ENCODE measurements around the gene IFIH1. TPM values are rescaled to one million over a fixed set of nuclear protein-coding genes. Genes with fewer than 3 reads are reported as not detected.

IFIH1 gene
- total and polyA plus RNA-seq, 10 donors: 13.2 to 53.8 (median 37.8) TPM

DNA sequence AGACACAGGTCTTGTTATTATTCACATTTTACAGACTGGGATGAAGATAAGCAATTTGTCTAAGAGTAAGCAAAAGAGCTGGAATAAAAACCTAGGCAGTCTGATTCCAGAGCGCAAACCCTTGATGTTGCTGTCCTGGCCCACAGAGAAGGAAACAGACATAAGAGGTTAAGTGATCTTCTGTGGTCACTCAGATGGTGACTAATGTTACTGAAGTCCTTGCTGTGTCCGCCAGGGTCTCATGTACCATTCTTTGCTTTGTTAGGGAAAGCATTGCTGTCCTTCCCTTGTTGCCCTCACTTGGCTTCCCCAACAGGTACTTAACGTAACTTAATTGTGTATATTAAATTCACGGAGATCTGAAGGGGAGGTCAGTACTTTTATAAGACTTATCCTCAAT lies 60.3 kb downstream of the IFIH1 start:
- intact Hi-C loops (cut with DNase I; ENCODE audit: low total_unique reads): no loop called here
- 83 to 96% (median 91%) methylated on average over 4 of the region's 4 CpGs for WGBS, 5 donors
- Histone ChIP-seq H3K4me3 (no peak overlapping the region), H3K27ac (no peak overlapping the region), H3K27me3 (replicated peaks in 1 of 7) (no peaks in the 10 kb centered on the region), H3K36me3 (no peaks in the 10 kb centered on the region), H3K4me1 (peaks cover 5 to 22% (median 18%) of the 10 kb centered on the region in 6 donors), H3K9me3 (no peaks in the 10 kb centered on the region)
- TF ChIP-seq POLR2AphosphoS5 (IDR thresholded peaks at IDR 0.05): no peak
- TF ChIP-seq, protein P1, sequence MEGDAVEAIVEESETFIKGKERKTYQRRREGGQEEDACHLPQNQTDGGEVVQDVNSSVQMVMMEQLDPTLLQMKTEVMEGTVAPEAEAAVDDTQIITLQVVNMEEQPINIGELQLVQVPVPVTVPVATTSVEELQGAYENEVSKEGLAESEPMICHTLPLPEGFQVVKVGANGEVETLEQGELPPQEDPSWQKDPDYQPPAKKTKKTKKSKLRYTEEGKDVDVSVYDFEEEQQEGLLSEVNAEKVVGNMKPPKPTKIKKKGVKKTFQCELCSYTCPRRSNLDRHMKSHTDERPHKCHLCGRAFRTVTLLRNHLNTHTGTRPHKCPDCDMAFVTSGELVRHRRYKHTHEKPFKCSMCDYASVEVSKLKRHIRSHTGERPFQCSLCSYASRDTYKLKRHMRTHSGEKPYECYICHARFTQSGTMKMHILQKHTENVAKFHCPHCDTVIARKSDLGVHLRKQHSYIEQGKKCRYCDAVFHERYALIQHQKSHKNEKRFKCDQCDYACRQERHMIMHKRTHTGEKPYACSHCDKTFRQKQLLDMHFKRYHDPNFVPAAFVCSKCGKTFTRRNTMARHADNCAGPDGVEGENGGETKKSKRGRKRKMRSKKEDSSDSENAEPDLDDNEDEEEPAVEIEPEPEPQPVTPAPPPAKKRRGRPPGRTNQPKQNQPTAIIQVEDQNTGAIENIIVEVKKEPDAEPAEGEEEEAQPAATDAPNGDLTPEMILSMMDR (IDR thresholded peaks at IDR 0.05 in 8 of 11, conservative IDR thresholded peaks at IDR 0.05 in 3 of 11): no peak
- no peak for TF ChIP-seq POLR2A (IDR thresholded peaks at IDR 0.05)
- DNase-seq: no peak

DNA sequence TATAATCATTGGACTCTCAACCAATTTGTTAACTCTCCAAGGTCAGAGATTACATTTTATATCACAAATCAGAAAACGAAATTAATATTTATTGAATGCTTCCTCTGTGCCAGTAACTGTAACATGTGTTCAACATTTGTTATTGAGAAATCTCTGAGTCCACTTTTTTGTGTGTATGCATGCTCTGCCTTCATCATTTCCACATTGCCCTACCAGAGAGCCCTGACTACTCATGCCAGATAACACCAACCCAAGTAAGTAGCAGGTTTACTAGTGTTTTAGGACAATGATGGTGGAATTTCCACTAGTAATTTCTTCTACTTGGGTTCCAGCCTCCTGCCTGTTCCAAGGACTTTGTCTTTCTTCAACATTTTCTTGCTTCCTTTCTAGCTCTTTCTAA lies 61.1 kb downstream of the IFIH1 start:
- DNase-seq: no peak
- Histone ChIP-seq H3K27me3 (replicated peaks in 1 of 7) (no peaks in the 10 kb centered on the region), H3K36me3 (no peaks in the 10 kb centered on the region), H3K4me1 (peaks cover 5 to 22% (median 18%) of the 10 kb centered on the region in 6 donors), H3K4me3 (no peak overlapping the region), H3K9me3 (no peaks in the 10 kb centered on the region), H3K27ac (no peak overlapping the region)
- 21 to 75% (median 45%) methylated on average over 1 of the region's 1 CpG for WGBS, 5 donors
- TF ChIP-seq POLR2A (IDR thresholded peaks at IDR 0.05) (no peak), POLR2AphosphoS5 (IDR thresholded peaks at IDR 0.05) (no peak)
- TF ChIP-seq, protein P1 (IDR thresholded peaks at IDR 0.05 in 8 of 11, conservative IDR thresholded peaks at IDR 0.05 in 3 of 11): no peak
- intact Hi-C loops (cut with DNase I; ENCODE audit: low total_unique reads): no loop called here

DNA sequence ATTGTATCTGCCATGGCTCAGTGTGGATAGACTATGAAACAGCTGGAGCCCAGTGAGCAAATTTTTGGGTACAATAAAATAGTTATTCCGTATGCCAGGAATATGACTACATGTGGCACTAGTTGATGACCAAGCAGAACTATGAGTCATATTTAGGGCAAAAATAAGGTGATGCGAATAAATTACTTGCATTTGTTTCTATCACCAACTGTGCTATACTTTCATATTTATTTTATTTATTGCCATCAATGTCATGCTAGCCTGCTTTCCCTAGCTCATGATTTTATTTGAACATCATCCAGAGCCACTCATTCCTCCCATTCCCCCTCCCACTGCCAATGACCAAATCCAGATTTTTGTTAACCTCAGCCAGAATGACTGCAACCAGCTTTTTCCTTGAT lies 61.9 kb downstream of the IFIH1 start:
- WGBS, 5 donors: 83 to 93% (median 91%) methylated on average over 2 of the region's 2 CpGs
- TF ChIP-seq POLR2A (IDR thresholded peaks at IDR 0.05) (no peak), POLR2AphosphoS5 (IDR thresholded peaks at IDR 0.05) (no peak)
- TF ChIP-seq, protein P1 (IDR thresholded peaks at IDR 0.05 in 8 of 11, conservative IDR thresholded peaks at IDR 0.05 in 3 of 11): no peak
- no peak for DNase-seq
- Histone ChIP-seq H3K4me3 (no peak overlapping the region), H3K27me3 (replicated peaks in 1 of 7) (no peaks in the 10 kb centered on the region), H3K27ac (no peak overlapping the region), H3K4me1 (peaks cover 5 to 14% (median 10%) of the 10 kb centered on the region in 6 donors), H3K9me3 (no peaks in the 10 kb centered on the region), H3K36me3 (no peaks in the 10 kb centered on the region)
- intact Hi-C loops (cut with DNase I; ENCODE audit: low total_unique reads): no loop called here

DNA sequence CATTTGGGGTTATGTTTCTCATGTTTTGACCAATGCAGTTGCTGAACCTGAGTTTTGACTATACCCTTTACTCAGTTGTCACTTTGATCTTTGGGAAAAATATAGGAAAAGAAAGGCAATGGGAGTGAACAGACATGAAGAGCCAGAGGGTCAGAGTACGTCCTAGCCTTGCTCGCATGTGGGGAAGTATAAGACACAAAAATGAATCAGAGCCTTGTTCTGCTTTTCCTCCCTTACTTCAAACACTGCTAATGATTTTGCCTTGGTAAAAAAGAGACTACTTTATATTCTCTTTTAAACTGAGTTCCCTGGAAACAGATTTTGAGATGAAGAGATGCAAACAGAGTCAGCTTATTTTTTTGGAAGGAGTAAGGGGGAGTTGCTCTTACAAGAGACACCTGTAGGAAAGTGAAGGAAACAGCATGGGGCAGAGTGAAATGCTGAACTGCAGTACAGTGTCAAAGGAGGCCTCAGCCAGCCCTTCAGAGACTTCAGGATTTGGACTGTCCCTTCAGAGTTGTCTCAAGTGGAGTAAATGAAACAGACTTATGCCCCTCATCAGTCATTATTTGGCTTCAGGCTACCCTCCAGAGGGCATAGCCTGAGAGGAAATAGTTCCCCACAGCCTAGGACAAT lies 64.1 kb downstream of the IFIH1 start:
- no peak overlapping the region for H3K4me3 ChIP-seq
- TF ChIP-seq POLR2AphosphoS5 (IDR thresholded peaks at IDR 0.05) (no peak), POLR2A (IDR thresholded peaks at IDR 0.05) (no peak)
- TF ChIP-seq, protein P1 (IDR thresholded peaks at IDR 0.05 in 8 of 11, conservative IDR thresholded peaks at IDR 0.05 in 3 of 11): no peak
- 49 to 93% (median 83%) methylated on average over 2 of the region's 2 CpGs for WGBS, 5 donors
- no peaks in the 10 kb centered on the region for H3K36me3 ChIP-seq
- no peak overlapping the region for H3K27ac ChIP-seq
- intact Hi-C loops (cut with DNase I; ENCODE audit: low total_unique reads): no loop called here
- H3K9me3 ChIP-seq: peaks cover 0 to 6% (median 0%) of the 10 kb centered on the region in 8 donors
- DNase-seq: no peak
- H3K4me1 ChIP-seq: no peaks in the 10 kb centered on the region
- H3K27me3 ChIP-seq (replicated peaks in 1 of 7): no peaks in the 10 kb centered on the region
